ENCODE results near the gene DCTN5.

GRCh38 chr16:23629516-23629915 is 11.8 kb upstream of the DCTN5 start:
- TF ChIP-seq CTCF (IDR thresholded peaks at IDR 0.05), result no peak
- TF ChIP-seq MXI1 (IDR thresholded peaks at IDR 0.05; ENCODE audit: low read depth, low read length), result no peak
- no peak for TF ChIP-seq TCF12 (IDR thresholded peaks at IDR 0.05)
- no peak for TF ChIP-seq EP300 (IDR thresholded peaks at IDR 0.05; ENCODE audit: borderline replicate concordance in 1 of 2, low read depth in 1 of 2, low read length in 1 of 2)
- no peak for TF ChIP-seq GABPA (IDR thresholded peaks at IDR 0.05; ENCODE audit: low read depth)
- no peak for TF ChIP-seq TEAD4 (IDR thresholded peaks at IDR 0.05; ENCODE audit: borderline replicate concordance, insufficient read depth)
- TF ChIP-seq RAD21 (IDR thresholded peaks at IDR 0.05; ENCODE audit: low read length), result no peak
- no peak for TF ChIP-seq SIN3A (IDR thresholded peaks at IDR 0.05; ENCODE audit: borderline replicate concordance, low read depth, low read length)
- no peak for TF ChIP-seq MAX (IDR thresholded peaks at IDR 0.05; ENCODE audit: low read depth)
- no peak for TF ChIP-seq USF1 (IDR thresholded peaks at IDR 0.05; ENCODE audit: borderline replicate concordance, low read depth)
- TF ChIP-seq NRF1 (IDR thresholded peaks at IDR 0.05; ENCODE audit: low read depth, low read length), result no peak

Data from SK-N-SH (cell line).